K562 (cell line): ENCODE results near the gene MUSK. TPM values are rescaled to one million over a fixed set of nuclear protein-coding genes. Genes with fewer than 3 reads are reported as not detected.

Experiments
- AFF1 ChIP-seq, 2 experiments: fragments of 450-650 bp; IDR thresholded peaks; 2 replicates each; pipeline ENCODE4 v1.6.1; 2018; ENCODE audit warnings: mild to moderate bottlenecking in 2 of 2, low read depth in 1 of 2; ENCODE audit not compliant: partially characterized antibody in 2 of 2
- CTCF ChIP-seq, 3 experiments: IDR thresholded peaks in 2 of 3; conservative IDR thresholded peaks in 1 of 3; 2 replicates each; pipeline ENCODE4 v1.5.1; 2011 to 2012; ENCODE audit warnings: low read length in 3 of 3, mild to moderate bottlenecking in 3 of 3, control low read depth in 2 of 3, improper control_type of control experiment in 1 of 3, inconsistent platforms in 1 of 3, low read depth in 1 of 3, mixed read lengths in 1 of 3, moderate library complexity in 1 of 3; ENCODE audit not compliant: insufficient read depth in 2 of 3
- JUNB ChIP-seq: fragments of 450-650 bp; formaldehyde crosslinking; conservative IDR thresholded peaks from 2 replicates; pipeline ENCODE4 v1.4.0; 2020; ENCODE audit warnings: mild to moderate bottlenecking
- LARP7 ChIP-seq: fragments of 450-650 bp; IDR thresholded peaks from 2 replicates; pipeline ENCODE4 v1.6.1; 2016
- POLR2AphosphoS5 ChIP-seq: IDR thresholded peaks from 2 replicates; pipeline ENCODE4 v1.6.1; 2011; ENCODE audit warnings: mild to moderate bottlenecking, low read depth, low read length, moderate library complexity; ENCODE audit not compliant: control insufficient read depth, insufficient read depth
- RAD21 ChIP-seq, 2 experiments: fragments of 250-450 bp in 1 of 2; fragments of 450-650 bp in 1 of 2; sonication (Bioruptor Pico) in 1 of 2; formaldehyde crosslinking in 1 of 2; IDR thresholded peaks in 1 of 2; conservative IDR thresholded peaks in 1 of 2; 2 replicates each; pipeline versions ENCODE4 v1.4.0 to v1.8.0; 2020 to 2022; ENCODE audit warnings: mild to moderate bottlenecking in 2 of 2, moderate library complexity in 1 of 2
- SPI1 ChIP-seq: IDR thresholded peaks from 2 replicates; pipeline ENCODE4 v1.6.1; 2011; ENCODE audit warnings: low read depth, low read length, control low read depth, borderline replicate concordance
- TRIM28 ChIP-seq: fragments of 450-650 bp; IDR thresholded peaks from 2 replicates; pipeline ENCODE4 v1.6.1; 2017
- USF2 ChIP-seq: sonication (generic); formaldehyde crosslinking; IDR thresholded peaks from 2 replicates; pipeline ENCODE4 v1.5.0; 2020; ENCODE audit warnings: missing genetic modification reagents
- ZFPM2 ChIP-seq: fragments of 250-450 bp; sonication (Bioruptor Pico); IDR thresholded peaks from 2 replicates; pipeline ENCODE4 v1.5.1; 2022; ENCODE audit warnings: mild to moderate bottlenecking
- ZHX1 ChIP-seq: fragments of 150-350 bp; conservative IDR thresholded peaks from 2 replicates; pipeline ENCODE4 v1.6.1; 2014; ENCODE audit warnings: low read length
- ZNF165 ChIP-seq: fragments of 250-450 bp; sonication (Bioruptor Pico); IDR thresholded peaks from 2 replicates; pipeline ENCODE4 v1.4.0; 2020; ENCODE audit warnings: borderline replicate concordance
- ZNF507 ChIP-seq: conservative IDR thresholded peaks from 2 replicates; pipeline ENCODE4 v1.6.1; 2017; ENCODE audit warnings: missing genetic modification characterization, missing compliant biosample characterization
- polyA plus RNA-seq, 8 experiments: library from polyadenylated mRNA; depleted of rRNA in 4 of 8; stranded (reverse) in 5 of 8; unstranded in 3 of 8; fragments of >200 nt; fragmentation: Nextera tagmentation in 2 of 8; fragmentation: Illumina TruSeq in 1 of 8; extraction: Ambion mirVana in 2 of 8; extraction: Trizol in 1 of 8; gene quantifications; 2 replicates each; pipeline versions ENCODE4 v1.2.1 to v1.2.3, GENCODE V29; 2011 to 2014; ENCODE audit warnings: inconsistent platforms in 1 of 8, missing spikeins in 1 of 8
- total RNA-seq, 7 experiments: library from RNA; depleted of rRNA in 6 of 7; stranded (reverse); fragments of >200 nt in 6 of 7; fragmentation: Illumina TruSeq in 2 of 7; extraction: Trizol in 2 of 7; gene quantifications; 2 replicates each; pipeline versions ENCODE4 v1.2.1 to v1.2.3, GENCODE V29; 2011 to 2021; ENCODE audit warnings: low replicate concordance in 1 of 7
- TF ChIP-seq, protein P1 (sequence below): fragments of 450-650 bp; formaldehyde crosslinking; IDR thresholded peaks from 2 replicates; pipeline ENCODE4 v1.4.0; 2020; ENCODE audit warnings: mild to moderate bottlenecking, moderate library complexity

Gene MUSK
- total and polyA plus RNA-seq, 9 of the 15 experiments (the other 6 are each of a cell fraction or from before 2014, with no cell fraction given) = not detected

DNA sequence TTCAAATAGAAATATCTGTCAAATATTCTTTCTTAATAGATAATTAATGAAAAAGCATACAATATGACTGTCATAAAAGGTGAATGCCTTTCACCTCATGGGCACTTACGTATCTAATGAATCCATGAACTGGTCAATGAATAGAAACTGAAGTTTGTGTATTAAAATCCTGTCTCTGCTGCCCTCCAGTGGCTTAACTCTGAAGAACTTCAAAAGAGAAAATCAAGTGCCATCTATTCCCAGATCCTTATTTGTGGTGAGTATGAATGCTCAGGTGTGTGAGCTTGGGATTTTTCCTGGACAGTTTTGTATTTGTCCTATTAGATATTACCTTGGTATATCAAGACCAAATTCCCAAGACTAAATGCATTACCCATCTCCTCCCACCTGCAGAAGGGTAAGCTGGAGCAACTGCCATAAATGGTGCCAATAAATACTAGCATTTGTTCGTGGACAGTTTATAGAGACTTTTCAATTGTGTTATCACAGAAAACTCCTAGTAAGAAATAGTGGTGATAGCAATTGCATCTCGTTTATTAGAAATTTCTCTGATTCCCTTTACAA is 45.0 kb upstream of the MUSK start (continued):
- TF ChIP-seq CTCF (IDR thresholded peaks at IDR 0.05 in 2 of 3, conservative IDR thresholded peaks at IDR 0.05 in 1 of 3; ENCODE audit: insufficient read depth in 2 of 3, low read depth in 1 of 3, low read length in 3 of 3) (peak; percentile 39 to 69 (median 59); a peak in 5 of 6 replicates), ZNF507 (tag) (no peak), ZNF165 (CRISPR knock-in tag) (no peak), TRIM28 (no peak), USF2 (CRISPR knock-in tag) (no peak), ZHX1 (no peak), SPI1 (no peak), POLR2AphosphoS5 (no peak), ZFPM2 (CRISPR knock-in tag) (no peak), JUNB (CRISPR knock-in tag) (no peak), RAD21 (CRISPR knock-in tag; conservative IDR thresholded peaks at IDR 0.05 in 1 of 2, IDR thresholded peaks at IDR 0.05 in 1 of 2) (peak; percentile 70 to 85), AFF1 (IDR thresholded peaks at IDR 0.05; ENCODE audit: low read depth in 1 of 2, partially characterized antibody in 2 of 2) (no peak), LARP7 (no peak)
- TF ChIP-seq, protein P1, sequence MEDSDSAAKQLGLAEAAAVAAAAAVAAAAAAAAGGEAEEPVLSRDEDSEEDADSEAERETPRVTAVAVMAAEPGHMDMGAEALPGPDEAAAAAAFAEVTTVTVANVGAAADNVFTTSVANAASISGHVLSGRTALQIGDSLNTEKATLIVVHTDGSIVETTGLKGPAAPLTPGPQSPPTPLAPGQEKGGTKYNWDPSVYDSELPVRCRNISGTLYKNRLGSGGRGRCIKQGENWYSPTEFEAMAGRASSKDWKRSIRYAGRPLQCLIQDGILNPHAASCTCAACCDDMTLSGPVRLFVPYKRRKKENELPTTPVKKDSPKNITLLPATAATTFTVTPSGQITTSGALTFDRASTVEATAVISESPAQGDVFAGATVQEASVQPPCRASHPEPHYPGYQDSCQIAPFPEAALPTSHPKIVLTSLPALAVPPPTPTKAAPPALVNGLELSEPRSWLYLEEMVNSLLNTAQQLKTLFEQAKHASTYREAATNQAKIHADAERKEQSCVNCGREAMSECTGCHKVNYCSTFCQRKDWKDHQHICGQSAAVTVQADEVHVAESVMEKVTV = peak; percentile 57; the same call in 1 of the 2 replicates
